Gastrocnemius medialis (tissue), 4 donors: ENCODE data around the gene IFITM5.

Experiments
- POLR2A ChIP-seq, 2 donors: fragments of 450-650 bp; IDR thresholded peaks; one replicate each; pipeline ENCODE4 v1.6.1; 2017; ENCODE audit warnings: antibody characterized with exemption in 2 of 2, mild to moderate bottlenecking in 2 of 2, moderate library complexity in 2 of 2
- TF ChIP-seq, protein P1 (sequence below), 5 experiments: fragments of 450-650 bp in 3 of 5; fragments of 200-600 bp in 2 of 5; sonication (generic) in 2 of 5; IDR thresholded peaks in 4 of 5; conservative IDR thresholded peaks in 1 of 5; 1 replicate in 4 of 5; 2 replicates in 1 of 5; pipeline ENCODE4 v1.5.1; 2016 to 2019; ENCODE audit warnings: antibody characterized with exemption in 5 of 5, mild to moderate bottlenecking in 3 of 5, moderate library complexity in 3 of 5

DNA sequence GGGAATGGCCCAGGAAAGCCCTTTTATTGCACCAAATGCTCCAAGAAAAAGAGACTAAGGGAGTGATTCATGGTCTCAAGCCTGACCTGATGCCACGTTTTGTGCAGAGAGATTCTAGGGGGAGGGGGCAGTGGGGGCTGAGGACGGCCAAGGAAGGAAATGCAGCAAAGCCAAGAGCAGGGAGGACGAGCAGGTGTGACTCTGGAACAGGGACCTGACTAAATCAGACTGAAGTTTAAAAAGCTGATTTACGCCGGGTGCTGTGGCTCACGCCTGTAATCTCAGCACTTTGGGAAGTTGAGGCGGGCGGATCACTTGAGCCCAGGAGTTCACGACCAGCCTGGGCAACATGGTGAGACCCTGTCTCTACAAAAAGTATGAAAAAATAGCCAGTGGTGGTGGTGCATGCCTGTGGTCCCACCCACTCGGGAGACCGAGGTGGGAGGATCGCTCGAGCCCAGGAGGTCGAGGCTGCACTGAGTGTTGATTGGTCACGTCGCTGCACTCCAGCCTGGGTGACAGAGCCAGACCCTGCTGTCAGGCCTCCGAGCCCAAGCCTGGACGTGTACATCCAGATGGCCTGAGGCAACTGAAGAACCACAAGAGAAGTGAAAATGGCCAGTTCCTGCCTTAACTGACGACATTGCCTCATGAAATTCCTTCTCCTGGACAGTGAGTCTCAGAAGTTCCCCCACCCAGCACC lies 32.2 kb upstream of the IFITM5 start:
- TF ChIP-seq POLR2A (IDR thresholded peaks at IDR 0.05): no peak
- TF ChIP-seq, protein P1, sequence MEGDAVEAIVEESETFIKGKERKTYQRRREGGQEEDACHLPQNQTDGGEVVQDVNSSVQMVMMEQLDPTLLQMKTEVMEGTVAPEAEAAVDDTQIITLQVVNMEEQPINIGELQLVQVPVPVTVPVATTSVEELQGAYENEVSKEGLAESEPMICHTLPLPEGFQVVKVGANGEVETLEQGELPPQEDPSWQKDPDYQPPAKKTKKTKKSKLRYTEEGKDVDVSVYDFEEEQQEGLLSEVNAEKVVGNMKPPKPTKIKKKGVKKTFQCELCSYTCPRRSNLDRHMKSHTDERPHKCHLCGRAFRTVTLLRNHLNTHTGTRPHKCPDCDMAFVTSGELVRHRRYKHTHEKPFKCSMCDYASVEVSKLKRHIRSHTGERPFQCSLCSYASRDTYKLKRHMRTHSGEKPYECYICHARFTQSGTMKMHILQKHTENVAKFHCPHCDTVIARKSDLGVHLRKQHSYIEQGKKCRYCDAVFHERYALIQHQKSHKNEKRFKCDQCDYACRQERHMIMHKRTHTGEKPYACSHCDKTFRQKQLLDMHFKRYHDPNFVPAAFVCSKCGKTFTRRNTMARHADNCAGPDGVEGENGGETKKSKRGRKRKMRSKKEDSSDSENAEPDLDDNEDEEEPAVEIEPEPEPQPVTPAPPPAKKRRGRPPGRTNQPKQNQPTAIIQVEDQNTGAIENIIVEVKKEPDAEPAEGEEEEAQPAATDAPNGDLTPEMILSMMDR (IDR thresholded peaks at IDR 0.05 in 4 of 5, conservative IDR thresholded peaks at IDR 0.05 in 1 of 5): no peak
